Sigmoid colon (tissue), 7 donors: ENCODE results near the gene FBXW5. TPM values are rescaled to one million over a fixed set of nuclear protein-coding genes. Genes with fewer than 3 reads are reported as not detected.
A peak's percentile ranks its signal among the peaks of the same experiment; 100 is the strongest.

Experiments used
- DNase-seq: peaks from one replicate; pipeline ENCODE4 v3.0.0-alpha.2; 2019
- H3K27ac ChIP-seq, 4 donors: fragments of 200-600 bp; sonication (generic); one replicate each; pipeline ENCODE4 v1.5.1; 2016 to 2019; ENCODE audit warnings: mild to moderate bottlenecking in 1 of 4
- H3K27me3 ChIP-seq, 3 donors: fragments of 200-600 bp; sonication (generic); one replicate each; pipeline ENCODE4 v1.5.1; 2019; ENCODE audit warnings: mild to moderate bottlenecking in 1 of 3
- H3K36me3 ChIP-seq, 4 donors: fragments of 200-600 bp; sonication (generic); one replicate each; pipeline ENCODE4 v1.5.1; 2016 to 2019
- H3K4me1 ChIP-seq, 4 donors: fragments of 200-600 bp; sonication (generic); one replicate each; pipeline ENCODE4 v1.5.1; 2017 to 2019
- H3K4me3 ChIP-seq, 4 donors: fragments of 200-600 bp; sonication (generic); one replicate each; pipeline ENCODE4 v1.5.1; 2017 to 2019; ENCODE audit warnings: mild to moderate bottlenecking in 2 of 4, moderate library complexity in 1 of 4
- H3K9me3 ChIP-seq, 4 donors: fragments of 200-600 bp in 3 of 4; sonication (generic) in 3 of 4; one replicate each; pipeline versions ENCODE4 v1.5.1 to v1.6.1; 2013 to 2019
- CTCF ChIP-seq, 4 experiments: fragments of 450-650 bp in 3 of 4; fragments of 200-600 bp in 1 of 4; IDR thresholded peaks; one replicate each; pipeline ENCODE4 v1.5.1; 2016 to 2019; ENCODE audit warnings: antibody characterized with exemption in 4 of 4, mild to moderate bottlenecking in 3 of 4, moderate library complexity in 2 of 4
- EP300 ChIP-seq, 4 donors: sonication (generic); formaldehyde crosslinking; IDR thresholded peaks; one replicate each; pipeline ENCODE4 v1.6.1; 2017; ENCODE audit warnings: antibody characterized with exemption in 4 of 4
- POLR2A ChIP-seq, 2 donors: fragments of 450-650 bp; IDR thresholded peaks; one replicate each; pipeline ENCODE4 v1.6.1; 2016; ENCODE audit warnings: antibody characterized with exemption in 2 of 2, mild to moderate bottlenecking in 2 of 2, moderate library complexity in 2 of 2
- POLR2AphosphoS5 ChIP-seq, 4 donors: sonication (generic); formaldehyde crosslinking; IDR thresholded peaks; one replicate each; pipeline ENCODE4 v1.6.1; 2017; ENCODE audit warnings: antibody characterized with exemption in 4 of 4
- WGBS, 2 donors: extraction: QIAGEN DNeasy Blood & Tissue Kit; methylation state at CpG; one replicate each; pipeline ENCODE4 v1.1.7; 2013; 5-methylcytosine and 5-hydroxymethylcytosine counted together
- intact Hi-C: fragments of 100-400 bp; cut with DNase I; formaldehyde crosslinking; loops from one replicate; pipeline ENCODE4 v1.15.1; 2023
- polyA plus RNA-seq, 3 donors: library from polyadenylated mRNA; stranded (reverse); fragments of 200-250 nt; gene quantifications; one replicate each; pipeline ENCODE4 v1.2.3, GENCODE V29; 2013
- total RNA-seq, 4 donors: library from RNA; depleted of rRNA; stranded (reverse); fragments of >200 nt; gene quantifications; one replicate each; pipeline ENCODE4 v1.1.0, GENCODE V29; 2016
- donor health status: healthy with polysubstance abuse.
- donor health status: Bipolar disorder and iron deficiency.
- donor health status: healthy.

FBXW5 gene
- total RNA-seq: 100 to 1,000 TPM; 153 to 202 (median 171) TPM
- 100 to 1,000 TPM; 147 to 182 (median 165) TPM for polyA plus RNA-seq

- WGBS, 2 donors: 3 to 5% methylated on average over 74 of the region's 74 CpGs
- peak; percentile 97 for DNase-seq
- Histone ChIP-seq H3K9me3 (no peaks in the 10 kb centered on the region), H3K4me3 (peak within 1 kb of the TSS; percentile 74 to 99 (median 88)), H3K27me3 (no peaks in the 10 kb centered on the region), H3K4me1 (peaks cover 0 to 35% (median 26%) of the 10 kb centered on the region in 4 donors), H3K27ac (peak within 1 kb of the TSS; percentile 84 to 96 (median 92)), H3K36me3 (peaks cover 30 to 34% (median 33%) of the 10 kb centered on the region in 4 donors)
- intact Hi-C loops: loop anchor here (1.0 to 5.0 kb wide), 6 partner anchors 57 to 462 kb away; partner anchors contain the start of genes ABCA2, AJM1, EDF1 and SEC16A
- TF ChIP-seq POLR2AphosphoS5 (IDR thresholded peaks at IDR 0.05) (peak in 3 of 4 donors; percentile 49 to 67 (median 56)), POLR2A (IDR thresholded peaks at IDR 0.05) (no peak), CTCF (IDR thresholded peaks at IDR 0.05) (peak; percentile 94 to 99 (median 96)), EP300 (IDR thresholded peaks at IDR 0.05) (no peak)
Measured at GRCh38 chr9:136944519-136945332, at the start of gene FBXW5, which contains the start of gene C8G. Gene FBXW5, minus strand, starts transcription at chr9:136944738. Its CDS starts 655 bp downstream, at chr9:136944083. Gene C8G, plus strand, starts transcription at chr9:136945243. Its CDS starts 78 bp downstream, at chr9:136945321.

- Histone ChIP-seq H3K27me3 (peaks cover 26 to 50% (median 44%) of the 10 kb centered on the region in 3 donors), H3K27ac (peak overlapping the region; percentile 84 to 90 (median 88)), H3K4me3 (peak overlapping the region; percentile 74 to 82 (median 77)), H3K9me3 (peaks cover 0 to 4% (median 0%) of the 10 kb centered on the region in 4 donors), H3K4me1 (peaks cover 0 to 42% (median 35%) of the 10 kb centered on the region in 4 donors), H3K36me3 (peaks cover 0 to 5% (median 3%) of the 10 kb centered on the region in 4 donors)
- TF ChIP-seq EP300 (IDR thresholded peaks at IDR 0.05) (no peak), POLR2A (IDR thresholded peaks at IDR 0.05) (no peak), POLR2AphosphoS5 (IDR thresholded peaks at IDR 0.05) (no peak), CTCF (IDR thresholded peaks at IDR 0.05) (no peak)
- 28 to 44% methylated on average over 18 of the region's 18 CpGs for WGBS, 2 donors
- intact Hi-C loops: no loop called here
- no peak for DNase-seq
Measured at GRCh38 chr9:136992819-136993369, 48.4 kb upstream of the FBXW5 start.

GRCh38 chr9:136991993-136992818, 47.7 kb upstream of the FBXW5 start, which contains the start of gene PAXX:
Gene PAXX, plus strand, starts transcription at chr9:136992422. Its CDS starts 22 bp downstream, at chr9:136992444.
- peaks cover 0 to 42% (median 35%) of the 10 kb centered on the region in 4 donors for H3K4me1 ChIP-seq
- H3K36me3 ChIP-seq: peaks cover 0 to 5% (median 3%) of the 10 kb centered on the region in 4 donors
- peaks cover 0 to 4% (median 0%) of the 10 kb centered on the region in 4 donors for H3K9me3 ChIP-seq
- peak; percentile 96 for DNase-seq
- TF ChIP-seq CTCF (IDR thresholded peaks at IDR 0.05) (no peak), POLR2A (IDR thresholded peaks at IDR 0.05) (no peak), EP300 (IDR thresholded peaks at IDR 0.05) (no peak), POLR2AphosphoS5 (IDR thresholded peaks at IDR 0.05) (peak in 1 of 4 donors; percentile 56)
- peak within 1 kb of the TSS; percentile 84 to 90 (median 88) for H3K27ac ChIP-seq
- H3K4me3 ChIP-seq: peak within 1 kb of the TSS; percentile 74 to 82 (median 77)
- H3K27me3 ChIP-seq: peaks cover 23 to 44% (median 38%) of the 10 kb centered on the region in 3 donors
- WGBS, 2 donors: 1% methylated on average over 92 of the region's 92 CpGs
- intact Hi-C loops: no loop called here

- WGBS, 2 donors: 72 to 86% methylated on average over 10 of the region's 10 CpGs
- peaks cover 0 to 5% (median 3%) of the 10 kb centered on the region in 4 donors for H3K36me3 ChIP-seq
- DNase-seq: no peak
- H3K4me3 ChIP-seq: no peak overlapping the region
- H3K27ac ChIP-seq: no peak overlapping the region
- peaks cover 0 to 36% (median 23%) of the 10 kb centered on the region in 4 donors for H3K4me1 ChIP-seq
- TF ChIP-seq POLR2A (IDR thresholded peaks at IDR 0.05) (no peak), POLR2AphosphoS5 (IDR thresholded peaks at IDR 0.05) (no peak), CTCF (IDR thresholded peaks at IDR 0.05) (no peak), EP300 (IDR thresholded peaks at IDR 0.05) (no peak)
- peaks cover 0 to 4% (median 0%) of the 10 kb centered on the region in 4 donors for H3K9me3 ChIP-seq
- intact Hi-C loops: no loop called here
- peaks cover 21 to 41% (median 31%) of the 10 kb centered on the region in 3 donors for H3K27me3 ChIP-seq
Measured at GRCh38 chr9:136990242-136990911, 45.8 kb upstream of the FBXW5 start.
